ENCODE data around the gene ADPRS. TPM values are rescaled to one million over a fixed set of nuclear protein-coding genes. Genes with fewer than 3 reads are reported as not detected.

Gene ADPRS
- 24.5 TPM for polyA plus RNA-seq (ENCODE audit: insufficient read length)

GRCh38 chr1:36088577-36089392, at the start of gene ADPRS:
Gene ADPRS, plus strand, starts transcription at chr1:36088892. Its CDS starts 13 bp downstream, at chr1:36088905.
- DNase-seq (ENCODE audit: low read depth) = peak; percentile 67

- DNase-seq (ENCODE audit: low read depth) = no peak
These were observed 48.5 kb upstream of the ADPRS start for GRCh38 chr1:36040238-36040637.

GRCh38 chr1:36051821-36052220, 36.9 kb upstream of the ADPRS start:
- DNase-seq (ENCODE audit: low read depth) = no peak

- no peak for DNase-seq (ENCODE audit: low read depth)
These were observed 34.7 kb upstream of the ADPRS start for GRCh38 chr1:36053978-36054377.

- DNase-seq (ENCODE audit: low read depth) = no peak
These were observed 33.0 kb upstream of the ADPRS start for GRCh38 chr1:36055706-36056105.

GRCh38 chr1:36062315-36062714, 26.4 kb upstream of the ADPRS start:
- DNase-seq (ENCODE audit: low read depth) = no peak

- DNase-seq (ENCODE audit: low read depth) = no peak
These were observed 20.8 kb upstream of the ADPRS start for GRCh38 chr1:36067871-36068270.

GRCh38 chr1:36068866-36069265, 19.8 kb upstream of the ADPRS start:
- no peak for DNase-seq (ENCODE audit: low read depth)

GRCh38 chr1:36070349-36070748, 18.3 kb upstream of the ADPRS start:
- no peak for DNase-seq (ENCODE audit: low read depth)

GRCh38 chr1:36076979-36077573, 11.6 kb upstream of the ADPRS start:
- DNase-seq (ENCODE audit: low read depth) = no peak

GRCh38 chr1:36080236-36080635, 8.5 kb upstream of the ADPRS start:
- no peak for DNase-seq (ENCODE audit: low read depth)

- DNase-seq (ENCODE audit: low read depth) = no peak
These were observed 7.9 kb upstream of the ADPRS start for GRCh38 chr1:36080801-36081200.

GRCh38 chr1:36081926-36082485, 6.7 kb upstream of the ADPRS start:
- DNase-seq (ENCODE audit: low read depth) = no peak

- DNase-seq (ENCODE audit: low read depth) = no peak
These were observed 5.5 kb upstream of the ADPRS start for GRCh38 chr1:36083219-36083618.

- no peak for DNase-seq (ENCODE audit: low read depth)
These were observed 4.8 kb upstream of the ADPRS start, which contains the start of gene TEKT2 for GRCh38 chr1:36083635-36084496. Gene TEKT2, plus strand, starts transcription at chr1:36084094. Its CDS starts 828 bp downstream, at chr1:36084922.

GRCh38 chr1:36084497-36085115, 4.1 kb upstream of the ADPRS start:
- no peak for DNase-seq (ENCODE audit: low read depth)

- no peak for DNase-seq (ENCODE audit: low read depth)
These were observed 3.6 kb upstream of the ADPRS start for GRCh38 chr1:36085126-36085525.

- no peak for DNase-seq (ENCODE audit: low read depth)
These were observed 2.8 kb upstream of the ADPRS start for GRCh38 chr1:36085686-36086526.

GRCh38 chr1:36086529-36087232, 2.0 kb upstream of the ADPRS start:
- DNase-seq (ENCODE audit: low read depth) = no peak
